ENCODE measurements around the gene KRTAP6-2.

DNA sequence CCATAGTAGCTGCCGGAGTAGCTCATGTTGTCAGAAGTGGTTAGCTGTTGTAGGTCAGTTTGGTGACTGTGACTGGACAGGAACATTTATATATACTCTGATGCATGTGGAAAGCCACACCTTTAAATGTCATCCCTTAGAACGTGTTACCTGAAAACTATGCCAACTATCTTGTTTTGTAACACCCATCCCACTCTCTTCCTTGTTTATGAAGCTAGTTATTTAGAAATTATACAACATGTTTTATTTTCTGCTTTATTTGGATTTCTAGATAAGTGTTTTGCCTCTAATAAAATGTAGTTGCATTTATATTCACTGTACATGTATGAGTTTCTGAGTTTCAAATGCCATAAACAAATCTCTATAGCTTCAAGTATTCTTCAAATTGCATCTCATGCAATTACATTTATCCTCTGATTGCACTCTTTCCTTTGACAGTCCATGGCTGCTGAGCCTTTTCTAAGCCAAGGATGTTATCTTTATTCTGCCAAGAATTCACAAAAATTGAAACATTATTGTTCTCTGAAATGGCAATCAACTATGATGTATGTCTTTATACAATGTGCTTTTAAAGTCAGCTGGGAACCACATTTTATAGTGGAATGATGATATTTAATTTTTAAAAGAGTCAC lies 37.3 kb downstream of the KRTAP6-2 start, which contains the start of gene KRTAP19-7:
- TF ChIP-seq, protein P1, sequence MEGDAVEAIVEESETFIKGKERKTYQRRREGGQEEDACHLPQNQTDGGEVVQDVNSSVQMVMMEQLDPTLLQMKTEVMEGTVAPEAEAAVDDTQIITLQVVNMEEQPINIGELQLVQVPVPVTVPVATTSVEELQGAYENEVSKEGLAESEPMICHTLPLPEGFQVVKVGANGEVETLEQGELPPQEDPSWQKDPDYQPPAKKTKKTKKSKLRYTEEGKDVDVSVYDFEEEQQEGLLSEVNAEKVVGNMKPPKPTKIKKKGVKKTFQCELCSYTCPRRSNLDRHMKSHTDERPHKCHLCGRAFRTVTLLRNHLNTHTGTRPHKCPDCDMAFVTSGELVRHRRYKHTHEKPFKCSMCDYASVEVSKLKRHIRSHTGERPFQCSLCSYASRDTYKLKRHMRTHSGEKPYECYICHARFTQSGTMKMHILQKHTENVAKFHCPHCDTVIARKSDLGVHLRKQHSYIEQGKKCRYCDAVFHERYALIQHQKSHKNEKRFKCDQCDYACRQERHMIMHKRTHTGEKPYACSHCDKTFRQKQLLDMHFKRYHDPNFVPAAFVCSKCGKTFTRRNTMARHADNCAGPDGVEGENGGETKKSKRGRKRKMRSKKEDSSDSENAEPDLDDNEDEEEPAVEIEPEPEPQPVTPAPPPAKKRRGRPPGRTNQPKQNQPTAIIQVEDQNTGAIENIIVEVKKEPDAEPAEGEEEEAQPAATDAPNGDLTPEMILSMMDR (IDR thresholded peaks at IDR 0.05): no peak
- no peak for TF ChIP-seq EP300 (IDR thresholded peaks at IDR 0.05)

All from upper lobe of left lung (tissue), 4 donors.